ENCODE results near the gene STX16. TPM values are rescaled to one million over a fixed set of nuclear protein-coding genes. Genes with fewer than 3 reads are reported as not detected.

STX16 gene
- total and polyA plus RNA-seq, 8 donors = 12.8 to 179 (median 52.2) TPM

DNA sequence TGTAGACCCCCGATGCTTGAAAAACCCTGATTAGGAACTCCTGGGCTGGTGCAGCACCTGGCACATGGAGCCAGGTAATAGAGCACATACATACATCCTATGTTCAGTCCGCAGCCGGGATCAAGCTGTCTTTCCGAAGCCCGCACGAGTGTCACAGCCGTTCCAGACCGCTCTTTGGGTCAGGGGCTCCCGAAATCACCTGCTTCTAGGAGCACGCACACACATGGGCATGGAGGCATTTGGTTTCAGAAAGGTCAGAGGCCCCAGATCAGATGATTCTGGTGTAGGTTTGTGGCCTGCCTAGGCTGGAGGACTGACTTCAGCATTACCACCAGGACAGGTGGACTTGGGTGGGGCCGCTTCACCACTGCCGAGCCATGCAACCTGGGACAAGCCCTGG, 42.1 kb upstream of the STX16 start:
- Histone ChIP-seq H3K4me1 (peaks cover 6 to 24% (median 16%) of the 10 kb centered on the region in 4 donors), H3K36me3 (no peaks in the 10 kb centered on the region), H3K27ac (no peak overlapping the region), H3K9me3 (no peaks in the 10 kb centered on the region), H3K27me3 (peaks cover 0 to 11% (median 0%) of the 10 kb centered on the region in 3 donors), H3K4me3 (no peak overlapping the region)
- intact Hi-C loops (cut with DNase I; ENCODE audit: low total_unique reads) = no loop called here
- TF ChIP-seq, protein P1, sequence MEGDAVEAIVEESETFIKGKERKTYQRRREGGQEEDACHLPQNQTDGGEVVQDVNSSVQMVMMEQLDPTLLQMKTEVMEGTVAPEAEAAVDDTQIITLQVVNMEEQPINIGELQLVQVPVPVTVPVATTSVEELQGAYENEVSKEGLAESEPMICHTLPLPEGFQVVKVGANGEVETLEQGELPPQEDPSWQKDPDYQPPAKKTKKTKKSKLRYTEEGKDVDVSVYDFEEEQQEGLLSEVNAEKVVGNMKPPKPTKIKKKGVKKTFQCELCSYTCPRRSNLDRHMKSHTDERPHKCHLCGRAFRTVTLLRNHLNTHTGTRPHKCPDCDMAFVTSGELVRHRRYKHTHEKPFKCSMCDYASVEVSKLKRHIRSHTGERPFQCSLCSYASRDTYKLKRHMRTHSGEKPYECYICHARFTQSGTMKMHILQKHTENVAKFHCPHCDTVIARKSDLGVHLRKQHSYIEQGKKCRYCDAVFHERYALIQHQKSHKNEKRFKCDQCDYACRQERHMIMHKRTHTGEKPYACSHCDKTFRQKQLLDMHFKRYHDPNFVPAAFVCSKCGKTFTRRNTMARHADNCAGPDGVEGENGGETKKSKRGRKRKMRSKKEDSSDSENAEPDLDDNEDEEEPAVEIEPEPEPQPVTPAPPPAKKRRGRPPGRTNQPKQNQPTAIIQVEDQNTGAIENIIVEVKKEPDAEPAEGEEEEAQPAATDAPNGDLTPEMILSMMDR (IDR thresholded peaks at IDR 0.05) = no peak
- no peak for TF ChIP-seq POLR2AphosphoS5 (IDR thresholded peaks at IDR 0.05)
- TF ChIP-seq POLR2A (IDR thresholded peaks at IDR 0.05) = no peak
- no peak for TF ChIP-seq EP300 (IDR thresholded peaks at IDR 0.05)
- 90 to 94% (median 93%) methylated on average over 2 to 12 of the region's 12 CpGs for WGBS, 5 donors
- no peak for DNase-seq

DNA sequence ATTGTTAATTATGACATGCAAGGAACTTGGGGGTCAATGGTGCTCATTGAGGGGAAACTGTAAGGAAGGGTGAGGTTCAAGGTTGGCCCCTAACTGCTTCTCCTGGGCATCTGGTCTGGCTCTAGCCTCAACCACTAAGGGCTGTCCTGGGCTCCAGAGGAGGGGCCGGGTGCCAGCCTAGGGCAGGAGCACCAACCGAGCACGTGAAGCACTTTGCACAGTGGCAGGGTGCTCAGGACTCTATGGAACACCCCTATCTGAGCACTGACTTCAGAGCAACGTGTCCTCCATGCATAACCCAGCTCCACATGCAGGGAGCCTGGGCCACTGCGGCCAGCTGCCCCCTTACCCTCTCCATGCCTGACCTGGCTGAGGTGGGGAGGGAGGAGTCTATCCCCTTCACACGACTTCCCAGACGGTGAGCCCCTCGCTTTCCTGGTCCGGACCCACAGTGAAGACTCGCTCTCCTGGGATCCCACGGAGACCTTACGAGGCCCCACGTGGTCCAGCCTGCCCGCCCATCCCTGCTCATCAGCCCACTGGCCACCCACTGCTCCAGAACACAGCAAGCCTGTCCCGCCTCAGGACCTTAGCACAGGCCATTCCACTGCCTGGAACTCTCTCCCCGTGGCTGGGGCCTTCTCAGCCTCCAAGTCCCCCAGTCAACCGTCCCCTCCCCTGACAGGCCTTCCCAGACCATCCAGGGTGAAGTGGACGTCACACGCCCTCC, 40.8 kb upstream of the STX16 start:
- peaks cover 0 to 9% (median 0%) of the 10 kb centered on the region in 3 donors for H3K27me3 ChIP-seq
- no peak overlapping the region for H3K4me3 ChIP-seq
- intact Hi-C loops (cut with DNase I; ENCODE audit: low total_unique reads) = no loop called here
- H3K9me3 ChIP-seq = no peaks in the 10 kb centered on the region
- H3K27ac ChIP-seq = no peak overlapping the region
- no peak for DNase-seq
- WGBS, 5 donors = 88 to 97% (median 90%) methylated on average over 19 of the region's 19 CpGs
- no peak for TF ChIP-seq POLR2A (IDR thresholded peaks at IDR 0.05)
- TF ChIP-seq EP300 (IDR thresholded peaks at IDR 0.05) = no peak
- TF ChIP-seq, protein P1 (IDR thresholded peaks at IDR 0.05) = no peak
- TF ChIP-seq POLR2AphosphoS5 (IDR thresholded peaks at IDR 0.05) = no peak
- H3K36me3 ChIP-seq = no peaks in the 10 kb centered on the region
- peaks cover 6 to 15% (median 14%) of the 10 kb centered on the region in 4 donors for H3K4me1 ChIP-seq

DNA sequence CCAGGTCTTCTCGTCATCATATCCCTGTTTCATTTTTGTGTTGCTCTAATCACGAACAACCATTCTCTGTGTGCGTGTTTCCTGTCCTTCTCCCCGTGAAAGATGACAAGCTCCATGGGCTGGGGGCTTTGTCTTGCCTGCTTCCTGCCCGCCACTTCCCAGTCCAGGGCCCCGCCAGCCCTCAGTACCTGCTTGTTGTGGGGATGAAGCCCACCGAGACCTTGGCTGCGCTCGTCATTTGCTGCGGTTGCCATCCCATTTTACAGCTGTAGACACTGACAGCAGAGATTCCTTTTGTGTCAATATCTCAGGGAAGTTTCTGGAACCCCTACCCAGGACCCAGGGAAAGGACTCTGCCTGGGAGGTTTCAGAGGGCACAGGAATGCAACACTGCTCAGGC, 40.3 kb upstream of the STX16 start:
- intact Hi-C loops (cut with DNase I; ENCODE audit: low total_unique reads) = no loop called here
- DNase-seq = no peak
- Histone ChIP-seq H3K9me3 (no peaks in the 10 kb centered on the region), H3K36me3 (no peaks in the 10 kb centered on the region), H3K4me3 (no peak overlapping the region), H3K4me1 (peaks cover 6 to 15% (median 14%) of the 10 kb centered on the region in 4 donors), H3K27me3 (peaks cover 0 to 4% (median 0%) of the 10 kb centered on the region in 3 donors), H3K27ac (no peak overlapping the region)
- 86 to 94% (median 93%) methylated on average over 10 of the region's 10 CpGs for WGBS, 5 donors
- no peak for TF ChIP-seq POLR2AphosphoS5 (IDR thresholded peaks at IDR 0.05)

DNA sequence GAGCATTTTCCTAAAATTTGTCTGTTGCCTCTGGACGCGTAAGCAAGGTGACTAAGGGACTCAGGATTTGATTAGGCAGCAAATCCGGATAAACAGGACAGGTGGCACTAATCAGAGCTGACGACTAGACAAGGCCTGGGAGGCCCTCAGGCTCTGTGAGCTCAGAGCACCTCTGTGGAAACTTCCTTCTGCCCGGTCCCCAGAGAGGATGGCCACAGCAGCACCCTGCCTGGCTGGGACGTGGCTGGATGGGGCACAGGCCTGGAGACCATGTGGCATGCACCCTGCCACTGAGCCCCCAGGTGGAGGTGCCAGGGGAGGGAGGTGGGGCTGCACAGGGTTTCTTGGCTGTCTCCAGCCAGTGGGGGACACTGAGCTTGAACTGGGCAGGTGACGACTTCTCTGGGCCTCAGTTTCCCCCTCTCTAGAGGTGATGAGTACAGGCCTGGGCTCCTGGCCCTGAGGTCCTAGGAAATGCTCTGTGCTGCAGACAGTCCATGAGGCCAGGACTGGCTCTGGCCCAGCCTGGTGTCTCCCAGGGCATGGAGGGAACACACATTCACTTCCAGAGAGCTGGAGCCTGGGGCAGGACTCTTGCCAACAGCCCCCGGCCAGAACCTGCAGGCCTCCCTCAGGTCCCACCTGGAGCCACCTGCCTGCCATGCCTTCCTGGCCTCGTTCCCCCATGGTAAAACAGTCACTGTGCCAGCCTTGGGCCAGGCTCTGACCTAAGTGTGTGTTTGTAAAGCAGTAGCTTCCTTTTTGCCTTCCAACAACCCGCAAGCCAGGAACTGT, 39.6 kb upstream of the STX16 start:
- DNase-seq = peak in 1 of 2 donors; percentile 31
- intact Hi-C loops (cut with DNase I; ENCODE audit: low total_unique reads) = no loop called here
- TF ChIP-seq, protein P1 (IDR thresholded peaks at IDR 0.05) = no peak
- TF ChIP-seq POLR2A (IDR thresholded peaks at IDR 0.05) = no peak
- no peak for TF ChIP-seq POLR2AphosphoS5 (IDR thresholded peaks at IDR 0.05)
- Histone ChIP-seq H3K36me3 (no peaks in the 10 kb centered on the region), H3K9me3 (no peaks in the 10 kb centered on the region), H3K27me3 (no peaks in the 10 kb centered on the region), H3K4me1 (peaks cover 6 to 15% (median 14%) of the 10 kb centered on the region in 4 donors), H3K27ac (no peak overlapping the region), H3K4me3 (no peak overlapping the region)
- WGBS, 5 donors = 46 to 56% (median 53%) methylated on average over 8 to 10 of the region's 10 CpGs

All from stomach (tissue), 9 donors.